IMR-90 (cell line): ENCODE data around the gene NSD2. TPM values are rescaled to one million over a fixed set of nuclear protein-coding genes. Genes with fewer than 3 reads are reported as not detected.

ENCODE experiments used
- ATAC-seq: fragments of 200-7000 bp; cut with Tn5 transposase; 2 replicates; pipeline ENCODE4 v1.9.1; 2020; ENCODE audit warnings: low read depth, mild to moderate bottlenecking, moderate library complexity
- BruUV-seq: library from RNA; stranded (reverse); fragments of 400-500 nt; replicated peaks from 2 replicates; lab custom pipeline; 2021; lab: Mats Ljungman, UMichigan
- CTCF ChIA-PET: fragments of 300-600 bp; formaldehyde crosslinking; extraction: SDS; loops from one replicate; lab custom pipeline; 2021; ENCODE audit warnings: antibody characterized with exemption; lab: Yijun Ruan, JAX
- POLR2A ChIA-PET: fragments of 300-600 bp; sonication (Branson Sonifier 250); formaldehyde crosslinking; loops from one replicate; lab custom pipeline; 2022; ENCODE audit warnings: antibody characterized with exemption; ENCODE audit not compliant: unreplicated experiment; lab: Charles Lee
- DNase-seq: peaks from one replicate; pipeline ENCODE4 v3.0.0; 2013
- H2AFZ ChIP-seq: replicated peaks from 2 replicates; pipeline ENCODE3; 2013; ENCODE audit warnings: low read length, mild to moderate bottlenecking; ENCODE audit not compliant: poor library complexity
- H2AK5ac ChIP-seq: 2 replicates; pipeline ENCODE4 v1.6.1; 2013; ENCODE audit warnings: low read depth, low read length, inconsistent platforms
- H2AK9ac ChIP-seq: replicated peaks from 2 replicates; pipeline ENCODE3; 2013; ENCODE audit warnings: mild to moderate bottlenecking, low read depth, low read length, moderate library complexity; ENCODE audit not compliant: poor library complexity
- H2BK120ac ChIP-seq: 2 replicates; pipeline ENCODE4 v1.6.1; 2013; ENCODE audit warnings: low read depth, low read length, inconsistent platforms
- H2BK15ac ChIP-seq: 3 replicates; pipeline ENCODE4 v1.6.1; 2013; ENCODE audit warnings: low read depth, low read length, inconsistent platforms
- H2BK20ac ChIP-seq: 2 replicates; pipeline ENCODE4 v1.6.1; 2013; ENCODE audit warnings: low read depth, mild to moderate bottlenecking, inconsistent platforms, low read length, moderate library complexity
- H2BK5ac ChIP-seq: 2 replicates; pipeline ENCODE4 v1.6.1; 2013; ENCODE audit warnings: mild to moderate bottlenecking, low read depth, low read length, inconsistent platforms; ENCODE audit not compliant: poor library complexity, severe bottlenecking
- H3K14ac ChIP-seq: replicated peaks from 2 replicates; pipeline ENCODE4 v1.6.1; 2013; ENCODE audit warnings: low read depth, low read length, inconsistent platforms
- H3K18ac ChIP-seq: 2 replicates; pipeline ENCODE4 v1.6.1; 2013; ENCODE audit warnings: low read depth, low read length, control low read depth
- H3K23ac ChIP-seq: 2 replicates; pipeline ENCODE4 v1.6.1; 2013; ENCODE audit warnings: low read depth, low read length, inconsistent platforms
- H3K27ac ChIP-seq: 2 replicates; pipeline ENCODE4 v1.5.1; 2013; ENCODE audit warnings: mild to moderate bottlenecking, control low read depth, low read length; ENCODE audit not compliant: insufficient read depth
- H3K27me3 ChIP-seq: 2 replicates; pipeline ENCODE4 v1.6.1; 2013; ENCODE audit warnings: low read length; ENCODE audit not compliant: control insufficient read depth, insufficient read depth
- H3K36me3 ChIP-seq: 2 replicates; pipeline ENCODE4 v1.6.1; 2013; ENCODE audit warnings: low read length, mixed read lengths; ENCODE audit not compliant: control insufficient read depth, insufficient read depth
- H3K4ac ChIP-seq: 2 replicates; pipeline ENCODE4 v1.6.1; 2013; ENCODE audit warnings: low read depth, low read length, inconsistent platforms
- H3K4me1 ChIP-seq: 2 replicates; pipeline ENCODE4 v1.6.1; 2013; ENCODE audit warnings: low read length, mixed read lengths; ENCODE audit not compliant: control insufficient read depth, insufficient read depth
- H3K4me2 ChIP-seq: 2 replicates; pipeline ENCODE4 v1.6.1; 2013; ENCODE audit warnings: low read depth, mild to moderate bottlenecking, control low read depth, low read length, moderate library complexity
- H3K4me3 ChIP-seq: 2 replicates; pipeline ENCODE4 v1.5.1; 2013; ENCODE audit warnings: low read depth, mild to moderate bottlenecking, control low read depth, low read length, moderate library complexity; ENCODE audit not compliant: insufficient read depth
- H3K56ac ChIP-seq: 2 replicates; pipeline ENCODE4 v1.6.1; 2013; ENCODE audit warnings: low read length, inconsistent platforms; ENCODE audit not compliant: insufficient read depth; ENCODE audit errors: extremely low read depth
- H3K79me1 ChIP-seq, 2 experiments: 2 replicates each; pipeline ENCODE4 v1.6.1; 2013; ENCODE audit warnings: low read length in 2 of 2, inconsistent platforms in 1 of 2, low read depth in 1 of 2
- H3K9ac ChIP-seq: 2 replicates; pipeline ENCODE4 v1.6.1; 2013; ENCODE audit warnings: low read depth, low read length, control low read depth
- H3K9me1 ChIP-seq: 2 replicates; pipeline ENCODE4 v1.6.1; 2013; ENCODE audit warnings: low read length, inconsistent platforms; ENCODE audit not compliant: insufficient read depth
- H3K9me3 ChIP-seq: 2 replicates; pipeline ENCODE4 v1.6.1; 2013; ENCODE audit warnings: low read length; ENCODE audit not compliant: control insufficient read depth, insufficient read depth
- H4K20me1 ChIP-seq: 2 replicates; pipeline ENCODE4 v1.6.1; 2013; ENCODE audit warnings: low read length, inconsistent platforms; ENCODE audit not compliant: insufficient read depth
- H4K5ac ChIP-seq: 2 replicates; pipeline ENCODE4 v1.6.1; 2013; ENCODE audit warnings: mild to moderate bottlenecking, low read depth, low read length, control low read depth
- H4K8ac ChIP-seq, 2 experiments: 2 replicates each; pipeline ENCODE4 v1.6.1; 2013; ENCODE audit warnings: low read depth in 2 of 2, low read length in 2 of 2, control low read depth in 1 of 2, inconsistent platforms in 1 of 2
- H4K91ac ChIP-seq: 2 replicates; pipeline ENCODE4 v1.6.1; 2013; ENCODE audit warnings: low read depth, low read length, inconsistent platforms; ENCODE audit not compliant: insufficient read depth
- BHLHE40 ChIP-seq: fragments of 150-350 bp; IDR thresholded peaks from 2 replicates; pipeline ENCODE4 v1.6.1; 2016; ENCODE audit warnings: mild to moderate bottlenecking, low read depth, low read length
- CEBPB ChIP-seq: IDR thresholded peaks from 2 replicates; pipeline ENCODE4 v1.6.1; 2012; ENCODE audit warnings: low read depth, low read length, improper control_type of control experiment
- CHD1 ChIP-seq: IDR thresholded peaks from 2 replicates; pipeline ENCODE4 v1.6.1; 2012; ENCODE audit warnings: low read depth, low read length, improper control_type of control experiment
- CTCF ChIP-seq: conservative IDR thresholded peaks from 2 replicates; pipeline ENCODE4 v1.5.1; 2012; ENCODE audit warnings: mild to moderate bottlenecking, low read depth, low read length, improper control_type of control experiment
- ELK1 ChIP-seq: fragments of 150-350 bp; IDR thresholded peaks from 2 replicates; pipeline ENCODE4 v1.6.1; 2016; ENCODE audit warnings: low read depth, mild to moderate bottlenecking, low read length, moderate library complexity, borderline replicate concordance
- FOS ChIP-seq: fragments of 150-350 bp; IDR thresholded peaks from 2 replicates; pipeline ENCODE4 v1.6.1; 2016; ENCODE audit warnings: low read depth, low read length
- MAZ ChIP-seq: IDR thresholded peaks from 2 replicates; pipeline ENCODE4 v1.6.1; 2012; ENCODE audit warnings: low read depth, mild to moderate bottlenecking, low read length, improper control_type of control experiment, moderate library complexity, borderline replicate concordance
- MXI1 ChIP-seq: IDR thresholded peaks from 2 replicates; pipeline ENCODE4 v1.6.1; 2012; ENCODE audit warnings: low read depth, mild to moderate bottlenecking, low read length, moderate library complexity, borderline replicate concordance
- NFE2L2 ChIP-seq: fragments of 150-350 bp; IDR thresholded peaks from 2 replicates; pipeline ENCODE4 v1.6.1; 2016; ENCODE audit warnings: low read depth, mild to moderate bottlenecking, low read length
- POLR2A ChIP-seq: IDR thresholded peaks from 2 replicates; pipeline ENCODE4 v1.6.1; 2012; ENCODE audit warnings: mild to moderate bottlenecking, low read depth, low read length
- RAD21 ChIP-seq: IDR thresholded peaks from 2 replicates; pipeline ENCODE4 v1.6.1; 2012; ENCODE audit warnings: low read length, improper control_type of control experiment
- RCOR1 ChIP-seq: IDR thresholded peaks from 2 replicates; pipeline ENCODE4 v1.6.1; 2012; ENCODE audit warnings: mild to moderate bottlenecking, low read length, improper control_type of control experiment; ENCODE audit not compliant: insufficient replicate concordance
- RFX5 ChIP-seq: IDR thresholded peaks from 2 replicates; pipeline ENCODE4 v1.8.0; 2012; ENCODE audit warnings: low read depth, mild to moderate bottlenecking, low read length, moderate library complexity
- SMC3 ChIP-seq: fragments of 150-350 bp; IDR thresholded peaks from 2 replicates; pipeline ENCODE4 v1.6.1; 2016; ENCODE audit warnings: low read depth, mild to moderate bottlenecking, antibody characterized with exemption, low read length, moderate library complexity
- USF2 ChIP-seq: fragments of 150-350 bp; IDR thresholded peaks from 2 replicates; pipeline ENCODE4 v1.6.1; 2017; ENCODE audit warnings: mild to moderate bottlenecking, antibody characterized with exemption, low read length, low read depth
- WGBS, 2 experiments: methylation state at CpG; one replicate each; pipeline versions ENCODE4 v1.1.5 to v1.1.7; 2013; ENCODE audit warnings: missing lambda C conversion rate in 2 of 2; ENCODE audit not compliant: insufficient read length in 1 of 2; ENCODE audit errors: extremely low coverage in 2 of 2; 5-methylcytosine and 5-hydroxymethylcytosine counted together
- dilution Hi-C: fragments of 300-500 bp; cut with HindIII; formaldehyde crosslinking; loops from one replicate; pipeline ENCODE4 v1.14.3; 2018; ENCODE audit warnings: low sequenced_read_pairs; ENCODE audit not compliant: unreplicated experiment
- in situ Hi-C: fragments of 300-500 bp; cut with MboI; formaldehyde crosslinking; loops from 3 replicates; pipeline ENCODE4 v1.14.3; 2019; ENCODE audit warnings: low sequenced_read_pairs, inconsistent platforms, mixed read lengths
- intact Hi-C: fragments of 100-400 bp; cut with micrococcal nuclease; formaldehyde crosslinking; loops from 2 replicates; pipeline ENCODE4 v1.10.0; 2022
- polyA plus RNA-seq, 3 experiments: library from polyadenylated mRNA; depleted of rRNA; stranded (reverse); fragments of >200 nt; gene quantifications; 2 replicates each; pipeline ENCODE4 v1.2.3, GENCODE V29; 2012; ENCODE audit warnings: low replicate concordance in 1 of 3
- total RNA-seq: library from RNA; depleted of rRNA; stranded (reverse); fragments of >200 nt; gene quantifications from 2 replicates; pipeline ENCODE4 v1.2.3, GENCODE V29; 2012

The NSD2 gene
- total and polyA plus RNA-seq, 2 of the 4 experiments (the other 2 are of a cell fraction), result 35.9 to 68.1 TPM

GRCh38 chr4:1933700-1934099 is 62.5 kb downstream of the NSD2 start:
- no CpG with 5 or more reads among the region's 3 CpGs for WGBS, 2 experiments
- H2BK120ac ChIP-seq, result no peak overlapping the region
- H4K20me1 ChIP-seq, result peaks cover 25% of the 10 kb centered on the region
- intact Hi-C loops, result no loop called here
- DNase-seq, result no peak
- H2AK9ac ChIP-seq, result no peak overlapping the region
- no peak overlapping the region for H3K14ac ChIP-seq
- H3K27ac ChIP-seq, result no peak overlapping the region
- no peak overlapping the region for H3K4ac ChIP-seq
- H3K9me3 ChIP-seq, result no peaks in the 10 kb centered on the region
- H3K9me1 ChIP-seq, result peaks cover 17% of the 10 kb centered on the region
- dilution Hi-C loops, result no loop called here
- in situ Hi-C loops, result no loop called here
- CTCF ChIA-PET, result no interaction called here
- H3K18ac ChIP-seq, result no peak overlapping the region
- no peak for ATAC-seq
- no peak overlapping the region for H2AK5ac ChIP-seq
- H2BK15ac ChIP-seq, result no peak overlapping the region
- H3K23ac ChIP-seq, result no peak overlapping the region
- peaks cover 5% of the 10 kb centered on the region for H3K4me1 ChIP-seq
- H3K36me3 ChIP-seq, result peaks cover 31% of the 10 kb centered on the region
- no peak overlapping the region for H3K4me3 ChIP-seq
- H3K9ac ChIP-seq, result no peak overlapping the region
- H2BK5ac ChIP-seq, result no peak overlapping the region
- no TSS peak for BruUV-seq
- no peak overlapping the region for H2BK20ac ChIP-seq
- no peak overlapping the region for H2AFZ ChIP-seq
- H4K5ac ChIP-seq, result no peak overlapping the region
- peaks cover 34 to 64% of the 10 kb centered on the region in 2 experiments for H3K79me1 ChIP-seq
- H4K8ac ChIP-seq, result no peak overlapping the region
- TF ChIP-seq BHLHE40 (no peak), CTCF (no peak), CHD1 (no peak), ELK1 (no peak), USF2 (no peak), POLR2A (no peak), RFX5 (no peak), NFE2L2 (no peak), MXI1 (no peak), FOS (no peak), CEBPB (no peak), SMC3 (no peak), RCOR1 (no peak), RAD21 (no peak), MAZ (no peak)
- H3K27me3 ChIP-seq, result no peaks in the 10 kb centered on the region
- no peak overlapping the region for H3K4me2 ChIP-seq
- H4K91ac ChIP-seq, result no peak overlapping the region
- POLR2A ChIA-PET, result no interaction called here
- no peak overlapping the region for H3K56ac ChIP-seq
